B cell (primary cell): ENCODE data around the gene TMEM80. TPM values are rescaled to one million over a fixed set of nuclear protein-coding genes. Genes with fewer than 3 reads are reported as not detected.
A peak's percentile ranks its signal among the peaks of the same experiment; 100 is the strongest.

Source experiments
- ATAC-seq: fragments of 200-7000 bp; cut with Tn5 transposase; one replicate; pipeline ENCODE4 v1.10.0; 2021; ENCODE audit warnings: low read depth, mild to moderate bottlenecking, moderate number of reproducible peaks, moderate library complexity
- CTCF ChIA-PET: fragments of 350-600 bp; sonication (Branson Sonifier 250); formaldehyde crosslinking; loops from one replicate; lab custom pipeline; 2021; ENCODE audit warnings: antibody characterized with exemption, inconsistent platforms; lab: Charles Lee
- POLR2A ChIA-PET: fragments of 350-600 bp; sonication (Branson Sonifier 250); formaldehyde crosslinking; loops from one replicate; lab custom pipeline; 2021; ENCODE audit warnings: antibody characterized with exemption; lab: Charles Lee
- DNase-seq: peaks from one replicate; pipeline ENCODE4 v3.0.0; 2013
- H2AFZ ChIP-seq: 2 replicates; pipeline ENCODE4 v1.6.1; 2012; ENCODE audit warnings: mild to moderate bottlenecking, low read depth, low read length; ENCODE audit not compliant: insufficient read depth, poor library complexity, severe bottlenecking
- H3K27ac ChIP-seq, 2 donors: 1 replicate in 1 of 2; 2 replicates in 1 of 2; pipeline ENCODE4 v1.5.1; 2012 to 2013; ENCODE audit warnings: low read length in 2 of 2, mild to moderate bottlenecking in 2 of 2, moderate library complexity in 1 of 2
- H3K27me3 ChIP-seq, 4 experiments: fragments of 200-600 bp in 1 of 4; sonication (generic) in 1 of 4; replicated peaks in 1 of 4; 1 replicate in 2 of 4; 2 replicates in 2 of 4; pipeline versions ENCODE4 v1.6.1 to v1.7.0; 2013 to 2016; ENCODE audit warnings: low read length in 3 of 4, mild to moderate bottlenecking in 2 of 4, mixed read lengths in 1 of 4, moderate library complexity in 1 of 4; ENCODE audit not compliant: insufficient read depth in 4 of 4, control insufficient read depth in 3 of 4; ENCODE audit errors: control extremely low read depth in 1 of 4
- H3K36me3 ChIP-seq, 2 experiments: replicated peaks in 1 of 2; 1 replicate in 1 of 2; 2 replicates in 1 of 2; pipeline versions ENCODE4 v1.6.1 to v1.7.1; 2013; ENCODE audit warnings: low read length in 1 of 2; ENCODE audit not compliant: insufficient read depth in 2 of 2, control insufficient read depth in 1 of 2; ENCODE audit errors: control extremely low read depth in 1 of 2, extremely low read depth in 1 of 2
- H3K4me1 ChIP-seq, 2 donors: fragments of 200-600 bp in 1 of 2; sonication (generic) in 1 of 2; 1 replicate in 1 of 2; 2 replicates in 1 of 2; pipeline versions ENCODE4 v1.5.1 to v1.6.1; 2013 to 2017; ENCODE audit warnings: low read length in 2 of 2; ENCODE audit not compliant: control insufficient read depth in 2 of 2, insufficient read depth in 2 of 2
- H3K4me2 ChIP-seq: replicated peaks from 2 replicates; pipeline ENCODE3; 2012; ENCODE audit warnings: mild to moderate bottlenecking, low read depth, low read length; ENCODE audit not compliant: poor library complexity, severe bottlenecking
- H3K4me3 ChIP-seq, 5 experiments: fragments of 200-600 bp in 1 of 5; sonication (generic) in 1 of 5; 1 replicate in 3 of 5; 2 replicates in 2 of 5; pipeline versions ENCODE4 v1.5.1 to v1.7.0; 2011 to 2016; ENCODE audit warnings: low read length in 4 of 5, mild to moderate bottlenecking in 4 of 5, low read depth in 2 of 5, control low read depth in 1 of 5, moderate library complexity in 1 of 5; ENCODE audit not compliant: insufficient read depth in 1 of 5; ENCODE audit errors: control extremely low read depth in 1 of 5, extremely low read depth in 1 of 5
- H3K79me2 ChIP-seq: fragments of 200-600 bp; sonication (generic); one replicate; pipeline ENCODE4 v1.6.0; 2016; ENCODE audit warnings: low read length; ENCODE audit not compliant: control insufficient read depth, insufficient read depth
- H3K9ac ChIP-seq: fragments of 200-600 bp; sonication (generic); 2 replicates; pipeline ENCODE4 v1.6.1; 2017; ENCODE audit warnings: mild to moderate bottlenecking, low read length, moderate library complexity
- H3K9me3 ChIP-seq, 3 donors: one replicate each; pipeline versions ENCODE4 v1.6.1 to v1.7.1; 2013; ENCODE audit warnings: low read length in 2 of 3; ENCODE audit not compliant: control insufficient read depth in 2 of 3, insufficient read depth in 1 of 3; ENCODE audit errors: control extremely low read depth in 1 of 3
- H4K20me1 ChIP-seq: 2 replicates; pipeline ENCODE4 v1.6.0; 2012; ENCODE audit warnings: mild to moderate bottlenecking, low read length; ENCODE audit not compliant: insufficient read depth, control insufficient read depth, poor library complexity, severe bottlenecking
- H3K27ac Mint-ChIP-seq: one replicate; pipeline ENCODE4 v1.8.0; 2021; ENCODE audit warnings: mixed read lengths
- H3K27me3 Mint-ChIP-seq: one replicate; pipeline ENCODE4 v1.8.0; 2021; ENCODE audit warnings: mixed read lengths
- H3K4me1 Mint-ChIP-seq: one replicate; pipeline ENCODE4 v1.8.0; 2021; ENCODE audit warnings: mixed read lengths
- H3K4me3 Mint-ChIP-seq: one replicate; pipeline ENCODE4 v1.8.0; 2021; ENCODE audit warnings: mixed read lengths
- H3K9me3 Mint-ChIP-seq: one replicate; pipeline ENCODE4 v1.8.0; 2022; ENCODE audit warnings: mixed read lengths; ENCODE audit not compliant: insufficient read depth
- EZH2 ChIP-seq: IDR thresholded peaks from 2 replicates; pipeline ENCODE4 v1.6.1; 2012; ENCODE audit warnings: borderline replicate concordance, low read depth, mild to moderate bottlenecking, moderate library complexity, low read length; ENCODE audit not compliant: insufficient read depth, poor library complexity, severe bottlenecking
- WGBS: methylation state at CpG from one replicate; pipeline ENCODE4 v1.1.5; 2013; ENCODE audit warnings: missing lambda C conversion rate; ENCODE audit not compliant: insufficient coverage; 5-methylcytosine and 5-hydroxymethylcytosine counted together
- intact Hi-C: fragments of 100-400 bp; cut with micrococcal nuclease; formaldehyde crosslinking; loops from one replicate; pipeline ENCODE4 v1.10.0; 2022
- polyA plus RNA-seq: library from polyadenylated mRNA; depleted of rRNA; stranded (reverse); fragments of >200 nt; gene quantifications from 2 replicates; pipeline ENCODE4 v1.2.3, GENCODE V29; 2012
- total RNA-seq, 2 donors: library from RNA; stranded (reverse); fragments of 120-200 nt in 1 of 2; gene quantifications; 1 replicate in 1 of 2; 2 replicates in 1 of 2; pipeline versions ENCODE4 v1.2.3 to v1.2.4, GENCODE V29; 2013 to 2022
- TF ChIP-seq, protein P1 (sequence below): fragments of 200-600 bp; IDR thresholded peaks from one replicate; pipeline ENCODE4 v1.8.0; 2022; ENCODE audit warnings: antibody characterized with exemption, mild to moderate bottlenecking

The TMEM80 gene
- total and polyA plus RNA-seq, 2 donors (not counting 1 experiment from before 2014, with no cell fraction given): 72.5 to 84.1 TPM

DNA sequence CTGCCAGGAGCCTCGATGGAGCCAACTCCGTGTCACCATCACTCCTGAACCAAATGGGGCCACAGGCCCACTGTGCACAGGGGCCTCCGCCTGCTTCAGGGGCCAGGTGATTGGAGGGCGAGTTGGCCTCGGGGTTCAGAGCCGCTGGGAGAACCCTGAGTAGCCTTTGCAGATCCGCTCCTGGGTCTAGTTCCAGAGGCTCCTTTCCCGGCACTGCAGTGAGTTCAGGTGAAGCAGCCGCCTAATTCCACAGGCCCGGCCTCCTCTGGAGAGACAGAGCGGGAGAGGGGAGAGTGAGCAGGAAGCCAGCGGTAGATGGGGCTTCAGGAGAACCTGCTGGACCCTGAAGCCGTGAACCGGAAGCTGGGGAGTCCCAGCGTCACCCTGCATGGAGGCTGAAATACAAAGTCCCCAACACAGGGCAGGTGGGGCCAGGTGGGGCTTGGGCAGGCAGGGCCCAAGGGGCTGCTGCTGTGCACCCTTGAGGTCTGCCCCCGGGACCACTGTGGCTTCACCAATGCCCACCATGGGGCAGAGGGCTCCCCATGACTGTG is 36.0 kb upstream of the TMEM80 start:
- Histone ChIP-seq H3K4me2 (peak overlapping the region; percentile 8), H3K36me3 (peaks cover 0 to 18% of the 10 kb centered on the region in 2 experiments), H3K4me1 (no peaks in the 10 kb centered on the region), H3K4me3 (no peak overlapping the region), H3K9ac (no peak overlapping the region), H4K20me1 (peaks cover 15% of the 10 kb centered on the region), H3K27ac (no peak overlapping the region), H3K27me3 (no peaks in the 10 kb centered on the region), H2AFZ (no peak overlapping the region), H3K9me3 (no peaks in the 10 kb centered on the region), H3K79me2 (peaks cover 22% of the 10 kb centered on the region)
- no peak for DNase-seq
- POLR2A ChIA-PET: interaction anchor here (0.6 kb wide), 1 partner anchor 211 kb away, joined by 5 read pairs; no protein-coding TSS in a partner anchor
- TF ChIP-seq, protein P1, sequence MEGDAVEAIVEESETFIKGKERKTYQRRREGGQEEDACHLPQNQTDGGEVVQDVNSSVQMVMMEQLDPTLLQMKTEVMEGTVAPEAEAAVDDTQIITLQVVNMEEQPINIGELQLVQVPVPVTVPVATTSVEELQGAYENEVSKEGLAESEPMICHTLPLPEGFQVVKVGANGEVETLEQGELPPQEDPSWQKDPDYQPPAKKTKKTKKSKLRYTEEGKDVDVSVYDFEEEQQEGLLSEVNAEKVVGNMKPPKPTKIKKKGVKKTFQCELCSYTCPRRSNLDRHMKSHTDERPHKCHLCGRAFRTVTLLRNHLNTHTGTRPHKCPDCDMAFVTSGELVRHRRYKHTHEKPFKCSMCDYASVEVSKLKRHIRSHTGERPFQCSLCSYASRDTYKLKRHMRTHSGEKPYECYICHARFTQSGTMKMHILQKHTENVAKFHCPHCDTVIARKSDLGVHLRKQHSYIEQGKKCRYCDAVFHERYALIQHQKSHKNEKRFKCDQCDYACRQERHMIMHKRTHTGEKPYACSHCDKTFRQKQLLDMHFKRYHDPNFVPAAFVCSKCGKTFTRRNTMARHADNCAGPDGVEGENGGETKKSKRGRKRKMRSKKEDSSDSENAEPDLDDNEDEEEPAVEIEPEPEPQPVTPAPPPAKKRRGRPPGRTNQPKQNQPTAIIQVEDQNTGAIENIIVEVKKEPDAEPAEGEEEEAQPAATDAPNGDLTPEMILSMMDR: no peak
- no peak for TF ChIP-seq EZH2
- H3K27ac Mint-ChIP-seq: no peak overlapping the region
- ATAC-seq: no peak
- CTCF ChIA-PET: interaction anchor here (0.7 to 8.7 kb wide), 2 partner anchors 65 to 117 kb away, joined by 3 to 104 read pairs; no protein-coding TSS in a partner anchor
- H3K9me3 Mint-ChIP-seq: no peaks in the 10 kb centered on the region
- WGBS: 91% methylated on average over 15 of the region's 16 CpGs
- no peaks in the 10 kb centered on the region for H3K27me3 Mint-ChIP-seq
- peaks cover 3% of the 10 kb centered on the region for H3K4me1 Mint-ChIP-seq
- no peak overlapping the region for H3K4me3 Mint-ChIP-seq
- intact Hi-C loops: no loop called here

DNA sequence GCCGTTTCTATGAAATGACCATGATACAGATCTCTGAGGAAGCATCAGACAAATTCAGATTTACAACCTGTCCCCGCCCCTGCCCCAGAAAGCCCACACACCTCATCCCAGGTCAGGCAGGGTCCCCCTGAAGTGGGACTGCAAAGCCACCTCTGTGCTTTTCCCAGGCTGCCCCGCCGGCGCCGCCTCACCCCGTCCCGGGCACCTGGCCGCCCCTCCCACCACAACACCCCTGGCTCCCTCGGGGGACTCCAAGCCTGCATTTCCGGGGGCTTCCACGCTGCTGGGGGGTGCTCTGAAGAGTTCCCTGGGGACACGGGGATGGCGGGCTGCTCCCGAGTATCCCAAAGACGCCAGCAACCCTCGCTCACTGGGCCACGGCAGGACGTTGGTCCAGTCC is 35.3 kb upstream of the TMEM80 start:
- H3K9me3 Mint-ChIP-seq: no peaks in the 10 kb centered on the region
- no peaks in the 10 kb centered on the region for H3K27me3 ChIP-seq

More for the DNA sequence above, 35.3 kb upstream of the TMEM80 start:
- Histone ChIP-seq H3K4me3 (no peak overlapping the region), H3K4me2 (peak overlapping the region; percentile 8), H3K4me1 (no peaks in the 10 kb centered on the region), H3K9me3 (no peaks in the 10 kb centered on the region), H3K79me2 (peaks cover 22% of the 10 kb centered on the region), H3K27ac (no peak overlapping the region), H3K9ac (no peak overlapping the region), H4K20me1 (peaks cover 15% of the 10 kb centered on the region), H2AFZ (no peak overlapping the region), H3K36me3 (peaks cover 0 to 18% of the 10 kb centered on the region in 2 experiments)
- ChIA-PET POLR2A (no interaction called here), CTCF (interaction anchor here (8.7 kb wide), 1 partner anchor 65 kb away, joined by 104 read pairs; no protein-coding TSS in a partner anchor)
- no peak overlapping the region for H3K27ac Mint-ChIP-seq
- H3K4me3 Mint-ChIP-seq: no peak overlapping the region
- ATAC-seq (no peak), DNase-seq (no peak)
- peaks cover 3% of the 10 kb centered on the region for H3K4me1 Mint-ChIP-seq
- H3K27me3 Mint-ChIP-seq: no peaks in the 10 kb centered on the region
- intact Hi-C loops: no loop called here
- TF ChIP-seq EZH2: no peak
- TF ChIP-seq, protein P1: no peak
- 93% methylated on average over 19 of the region's 19 CpGs for WGBS
